Central memory CD4-positive, alpha-beta T cell (primary cell): ENCODE data around the gene SKAP1.
"Not testable (repeated sequence)": the region's sequence is repeated elsewhere in the genome, so short reads cannot be mapped to it uniquely, and the experiment has no call there.

ENCODE experiments used
- DNase-seq: peaks from one replicate; pipeline ENCODE4 v3.0.0; 2022

The SKAP1 gene

DNA sequence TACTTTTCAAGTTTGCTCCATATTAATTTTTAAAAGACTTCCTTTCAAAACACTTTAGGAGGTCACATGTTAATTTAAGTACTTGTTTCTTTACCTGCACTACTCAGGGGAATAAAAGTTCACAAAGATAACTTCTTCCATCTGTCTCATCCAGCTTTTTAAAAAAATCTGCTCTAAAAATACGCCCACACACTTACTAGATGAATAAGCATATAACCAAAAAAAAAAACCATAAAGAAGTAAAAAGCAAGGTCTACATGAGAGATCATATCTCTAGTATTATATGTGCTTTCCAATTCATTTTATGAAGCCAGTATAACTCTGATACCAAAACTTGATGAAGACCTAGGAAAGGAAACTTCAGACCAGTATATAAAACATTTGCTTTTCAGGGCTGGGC, 17.2 kb downstream of the SKAP1 start:
- no peak for DNase-seq

GRCh38 chr17:48410821-48411220, 19.2 kb downstream of the SKAP1 start:
- not testable (repeated sequence) for DNase-seq

DNA sequence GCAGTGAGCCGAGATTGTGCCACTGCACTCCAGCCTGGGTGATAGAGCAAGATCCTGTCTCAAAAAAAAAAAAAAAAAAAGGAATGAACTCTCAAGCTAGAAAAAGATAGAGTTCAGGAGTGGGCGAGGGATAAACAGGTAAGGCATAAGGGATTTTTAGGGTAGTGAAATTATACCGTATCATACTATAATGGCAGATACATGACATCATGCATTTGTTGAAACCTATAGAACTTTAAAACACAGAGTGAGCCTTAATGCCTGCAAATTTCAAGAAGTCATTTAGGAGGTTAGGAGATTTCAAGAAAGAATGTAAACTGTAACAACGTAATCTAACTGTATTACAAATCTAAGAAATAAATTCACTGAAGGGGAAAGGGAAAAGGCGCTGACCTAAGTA, 20.4 kb downstream of the SKAP1 start:
- no peak for DNase-seq

GRCh38 chr17:48406936-48407567, 23.0 kb downstream of the SKAP1 start:
- no peak for DNase-seq

DNA sequence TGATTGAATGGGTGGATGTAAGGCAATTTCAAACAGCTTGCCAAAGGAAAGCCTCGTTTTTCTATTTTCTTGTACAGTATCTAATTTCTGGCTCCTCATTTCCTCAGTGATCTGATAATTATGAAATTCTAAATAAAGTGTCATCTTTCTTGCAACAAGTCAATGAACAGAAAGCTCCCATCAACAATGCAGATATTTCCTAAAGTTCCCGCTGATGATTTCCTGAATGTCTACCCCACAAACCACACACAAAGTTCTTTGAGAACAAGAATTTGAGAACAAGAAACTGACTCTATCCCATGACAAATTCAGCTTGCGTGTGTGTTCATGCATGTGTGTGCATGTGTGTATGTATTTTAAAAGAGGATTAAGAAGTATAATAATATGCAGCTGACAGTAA, 35.2 kb downstream of the SKAP1 start:
- no peak for DNase-seq

GRCh38 chr17:48393283-48393682, 36.7 kb downstream of the SKAP1 start:
- no peak for DNase-seq

GRCh38 chr17:48392857-48393256, 37.2 kb downstream of the SKAP1 start:
- no peak for DNase-seq

DNA sequence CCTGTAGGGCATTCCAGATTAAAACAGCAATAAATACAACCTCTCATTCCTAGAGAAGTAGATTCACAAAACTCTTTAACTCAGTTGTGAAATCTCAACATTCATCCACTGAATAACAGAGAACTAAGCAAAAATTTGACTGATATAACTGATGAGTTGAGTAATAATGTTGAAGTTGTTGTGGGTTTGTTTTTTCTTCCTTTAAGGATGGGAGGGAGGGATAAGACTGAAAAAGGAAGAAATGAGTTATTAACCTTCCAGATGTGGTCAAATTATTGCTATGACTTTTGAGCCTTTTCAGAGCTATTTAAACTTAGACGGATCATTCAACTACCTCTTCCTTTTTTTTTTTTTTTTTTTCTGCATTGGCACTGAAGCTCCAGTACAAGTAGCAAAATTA, 38.6 kb downstream of the SKAP1 start:
- no peak for DNase-seq

DNA sequence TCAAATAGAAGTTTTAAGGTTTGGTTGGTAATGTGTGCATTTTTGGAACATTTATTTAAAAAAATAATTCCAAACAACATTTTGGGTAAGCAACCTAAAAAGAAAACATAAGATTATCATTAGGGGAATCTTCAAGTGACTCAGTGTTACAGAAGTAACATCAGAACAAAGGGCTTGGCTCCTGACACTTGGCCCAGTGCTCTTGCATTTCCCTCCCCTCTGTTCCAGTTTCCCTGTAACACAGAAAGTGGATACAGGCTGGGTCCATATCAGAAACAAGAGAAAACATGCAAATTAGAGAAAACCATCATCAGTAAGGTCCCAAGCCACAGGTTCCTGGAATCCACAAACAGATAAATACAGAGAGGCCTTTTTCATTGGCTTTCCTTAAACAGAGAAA, 40.1 kb downstream of the SKAP1 start:
- no peak for DNase-seq

GRCh38 chr17:48388955-48389743, 40.9 kb downstream of the SKAP1 start:
- no peak for DNase-seq

DNA sequence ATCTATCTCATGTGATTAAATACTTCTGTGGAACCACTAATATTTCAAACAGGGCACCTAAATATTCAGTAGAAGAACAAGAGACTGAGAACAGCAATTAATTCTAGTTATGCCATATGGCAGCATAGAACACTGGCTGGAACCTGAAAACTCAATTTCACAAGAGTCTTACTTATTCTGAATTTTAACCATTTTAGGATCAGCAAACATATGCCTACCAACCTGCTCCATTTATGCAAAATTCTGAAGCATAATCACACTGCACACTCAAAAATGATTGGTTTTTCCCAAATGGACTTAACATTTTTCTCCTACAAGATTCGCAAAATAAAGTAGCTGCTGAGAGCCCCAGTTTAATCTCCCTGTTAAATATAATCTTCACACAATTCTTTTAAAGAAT, 43.2 kb downstream of the SKAP1 start:
- DNase-seq: no peak

GRCh38 chr17:48385319-48385718, 44.7 kb downstream of the SKAP1 start:
- DNase-seq: no peak

GRCh38 chr17:48384164-48384563, 45.9 kb downstream of the SKAP1 start:
- DNase-seq: no peak

- no peak for DNase-seq
Observed at GRCh38 chr17:48382989-48383388, 47.0 kb downstream of the SKAP1 start.

- no peak for DNase-seq
Observed at GRCh38 chr17:48378708-48379392, 51.2 kb downstream of the SKAP1 start.

DNA sequence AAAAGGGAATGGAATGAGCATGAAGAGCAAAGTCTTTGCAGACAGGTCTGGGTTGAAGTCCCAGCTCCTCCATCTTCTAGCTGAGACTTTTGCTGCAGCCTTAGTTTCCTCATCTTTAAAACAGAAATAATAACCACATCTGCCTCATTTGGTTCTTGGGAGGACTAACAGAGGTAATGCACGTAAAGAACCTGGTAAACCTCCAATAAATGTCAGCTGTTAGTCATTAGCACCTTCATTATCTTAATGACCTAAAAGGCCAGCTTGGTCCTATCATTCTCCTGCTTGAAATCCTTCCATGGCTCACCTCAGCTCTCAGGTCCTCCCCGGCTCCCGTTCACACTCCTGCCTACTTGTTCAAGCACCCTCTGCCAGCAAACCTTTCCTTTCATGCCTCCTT, 51.8 kb downstream of the SKAP1 start:
- no peak for DNase-seq

- DNase-seq: no peak
Observed at GRCh38 chr17:48376682-48377325, 53.2 kb downstream of the SKAP1 start.

DNA sequence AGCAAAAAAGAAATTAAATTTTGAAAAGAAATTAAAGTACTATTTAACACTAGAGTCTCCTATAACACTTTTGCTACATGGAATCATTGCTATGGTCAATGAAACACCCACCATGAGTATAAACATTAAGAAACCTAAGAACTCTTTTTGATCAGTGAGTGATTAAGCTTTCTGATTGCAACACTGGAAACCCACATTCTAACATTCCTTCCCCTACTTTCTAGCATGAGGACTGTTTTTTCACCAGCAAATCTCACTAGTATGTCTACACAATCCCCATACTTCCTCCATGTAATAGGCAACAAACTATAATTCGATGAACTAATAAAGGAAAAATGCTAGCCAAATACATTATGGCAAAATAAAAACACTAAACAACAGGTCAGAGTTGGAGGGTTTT, 54.7 kb downstream of the SKAP1 start:
- DNase-seq: no peak

GRCh38 chr17:48374650-48375230, 55.3 kb downstream of the SKAP1 start:
- DNase-seq: peak; percentile 11

DNA sequence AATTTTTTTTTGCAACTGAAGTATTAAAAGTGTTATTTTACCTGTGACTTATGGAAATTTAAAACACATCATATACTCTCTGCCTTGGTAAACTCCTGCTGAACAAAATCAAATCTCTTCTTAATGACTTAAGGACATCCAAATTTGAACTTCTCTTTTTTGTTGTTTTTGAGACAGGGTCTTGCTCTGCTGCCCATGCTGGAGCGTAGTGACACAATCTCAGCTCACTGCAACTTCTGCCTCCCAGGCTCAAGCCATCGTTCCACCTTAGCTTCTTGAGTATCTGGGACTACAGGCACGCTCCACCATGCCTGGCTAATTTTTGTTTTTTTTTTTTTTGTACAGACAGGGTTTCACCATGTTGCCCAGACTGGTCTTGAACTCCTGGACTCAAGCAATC, 56.1 kb downstream of the SKAP1 start:
- no peak for DNase-seq

DNA sequence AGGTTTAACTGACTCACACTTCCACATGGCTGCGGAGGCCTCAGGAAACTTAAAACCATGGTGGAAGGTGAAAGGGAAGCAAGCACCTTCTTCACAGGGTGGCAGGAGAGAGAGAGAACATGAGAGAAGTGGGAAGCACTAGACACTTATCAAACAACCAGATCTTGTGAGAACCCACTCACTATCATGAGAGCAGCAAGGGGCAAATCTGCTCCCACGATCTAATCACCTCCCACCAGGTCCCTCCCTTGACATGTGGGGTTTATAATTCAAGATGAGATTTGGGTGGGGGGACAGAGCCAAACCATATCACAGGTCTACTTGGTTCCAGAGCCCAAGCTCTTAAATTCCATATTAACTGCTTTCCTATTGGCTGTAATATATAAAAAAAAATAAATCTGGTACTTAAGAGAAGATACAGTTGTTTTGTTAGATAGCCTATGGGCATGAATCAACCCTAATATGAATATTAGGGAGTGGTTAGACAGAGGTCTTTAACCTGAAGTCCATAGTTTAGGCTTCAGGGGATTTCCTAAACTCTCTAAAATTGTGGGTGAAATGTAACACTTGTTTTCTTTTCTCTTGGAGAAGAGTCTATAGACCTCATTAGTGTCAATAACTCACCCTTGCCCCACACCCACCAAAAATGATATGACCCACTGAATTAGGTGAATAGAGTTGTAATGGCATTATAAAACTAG, 56.7 kb downstream of the SKAP1 start:
- no peak for DNase-seq

- not testable (repeated sequence) for DNase-seq
Observed at GRCh38 chr17:48368967-48369366, 61.0 kb downstream of the SKAP1 start.
